Stimulated activated CD4-positive, alpha-beta T cell treated with anti-CD3 and anti-CD28 coated beads, TNF-alpha, amount 100 ng/mL, for 24 hours (primary cell): ENCODE data around the gene FOLR3.
"Not testable (repeated sequence)": the region's sequence is repeated elsewhere in the genome, so short reads cannot be mapped to it uniquely, and the experiment has no call there.

Experiments used
- DNase-seq, 3 experiments: peaks; one replicate each; pipeline ENCODE4 v3.0.0-alpha.2; 2020; ENCODE audit warnings: low read depth in 3 of 3

The FOLR3 gene

GRCh38 chr11:72123117-72123653, 12.3 kb upstream of the FOLR3 start:
- no peak for DNase-seq

- no peak for DNase-seq
Observed at GRCh38 chr11:72124046-72124445, 11.5 kb upstream of the FOLR3 start.

- DNase-seq, result no peak
Observed at GRCh38 chr11:72125956-72126355, 9.6 kb upstream of the FOLR3 start.

- DNase-seq, result no peak
Observed at GRCh38 chr11:72127923-72128322, 7.6 kb upstream of the FOLR3 start.

GRCh38 chr11:72129381-72129780, 6.1 kb upstream of the FOLR3 start:
- no peak for DNase-seq

- no peak for DNase-seq
Observed at GRCh38 chr11:72132646-72133045, 2.9 kb upstream of the FOLR3 start.

GRCh38 chr11:72135891-72136683, 562 bp downstream of the FOLR3 start:
- no peak for DNase-seq

GRCh38 chr11:72136684-72137262, 1.2 kb downstream of the FOLR3 start:
- DNase-seq, result no peak

GRCh38 chr11:72138821-72139390, 3.4 kb downstream of the FOLR3 start:
- DNase-seq, result no peak

- DNase-seq, result no peak
Observed at GRCh38 chr11:72139500-72139899, 4.0 kb downstream of the FOLR3 start.

- DNase-seq, result no peak
Observed at GRCh38 chr11:72140661-72141060, 5.1 kb downstream of the FOLR3 start.

GRCh38 chr11:72141066-72141465, 5.5 kb downstream of the FOLR3 start:
- DNase-seq, result peak in 1 of 3 experiments; percentile 5

GRCh38 chr11:72142086-72142485, 6.6 kb downstream of the FOLR3 start:
- not testable (repeated sequence) for DNase-seq

- not testable (repeated sequence) for DNase-seq
Observed at GRCh38 chr11:72142543-72142942, 7.0 kb downstream of the FOLR3 start.

GRCh38 chr11:72144807-72145565, 9.5 kb downstream of the FOLR3 start:
- DNase-seq, result no peak

- no peak for DNase-seq
Observed at GRCh38 chr11:72146625-72147024, 11.1 kb downstream of the FOLR3 start.

- no peak for DNase-seq
Observed at GRCh38 chr11:72150882-72151281, 15.4 kb downstream of the FOLR3 start.

- not testable (repeated sequence) for DNase-seq
Observed at GRCh38 chr11:72153874-72154273, 18.3 kb downstream of the FOLR3 start.

- DNase-seq, result no peak
Observed at GRCh38 chr11:72154816-72155215, 19.3 kb downstream of the FOLR3 start.

- no peak for DNase-seq
Observed at GRCh38 chr11:72155751-72156150, 20.2 kb downstream of the FOLR3 start.

GRCh38 chr11:72157131-72157530, 21.6 kb downstream of the FOLR3 start:
- no peak for DNase-seq

GRCh38 chr11:72160319-72160718, 24.8 kb downstream of the FOLR3 start:
- DNase-seq, result no peak
